Stimulated activated CD4-positive, alpha-beta T cell treated with anti-CD3 and anti-CD28 coated beads, Interleukin-1b, Interleukin-23, amount 100 ng/mL, for 4 hours (primary cell): ENCODE measurements around the gene CFAP74.

ENCODE experiments used
- DNase-seq, 2 donors: peaks; one replicate each; pipeline ENCODE4 v3.0.0-alpha.2; 2020; ENCODE audit warnings: low read depth in 2 of 2

Gene CFAP74

DNA sequence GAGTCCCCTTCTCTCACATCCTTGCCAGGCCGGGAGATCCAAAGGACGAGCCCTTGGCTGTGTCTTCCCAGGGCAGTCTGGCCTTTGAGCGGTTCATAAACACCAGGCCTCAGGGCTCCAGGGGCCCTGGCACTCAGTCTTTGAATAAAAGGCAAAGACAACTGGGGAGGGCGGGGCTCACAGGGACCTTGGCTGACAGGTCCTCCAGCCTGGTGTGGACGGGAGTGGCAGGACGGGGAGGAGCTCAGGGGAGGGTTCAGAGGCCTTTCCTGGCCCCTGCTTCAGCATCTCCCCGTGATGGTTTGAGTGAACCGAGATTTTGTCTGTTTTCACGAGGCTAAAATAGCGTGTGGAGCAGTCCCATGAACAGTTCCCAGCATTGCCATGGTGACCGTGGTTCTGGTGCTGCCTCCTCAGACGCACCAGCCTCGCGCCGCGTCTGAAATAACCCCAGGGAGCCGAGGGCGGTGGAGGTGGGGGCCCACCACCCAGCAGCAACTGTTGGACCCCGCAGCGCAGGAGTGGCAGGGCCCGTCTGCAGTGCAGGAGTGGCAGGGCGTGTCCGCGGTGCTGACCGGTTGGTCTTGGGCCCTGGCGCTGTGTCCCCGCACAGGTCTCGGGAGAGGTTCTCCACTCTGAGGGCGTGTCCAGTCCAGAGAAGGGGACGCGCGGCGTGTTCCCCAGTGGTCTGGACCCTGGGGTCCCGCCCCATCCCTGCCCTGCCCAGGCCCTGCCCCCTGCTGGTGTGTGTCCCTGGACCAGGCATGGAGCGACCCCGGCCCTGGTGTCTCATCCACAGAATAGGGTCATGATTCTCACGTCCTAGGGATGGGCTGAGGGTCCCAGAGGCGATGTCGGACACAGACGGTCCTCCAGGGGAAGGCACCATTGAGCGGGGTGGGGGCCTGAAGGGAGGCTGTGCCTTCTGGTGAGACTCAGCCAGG, 39.5 kb upstream of the CFAP74 start:
- no peak for DNase-seq

DNA sequence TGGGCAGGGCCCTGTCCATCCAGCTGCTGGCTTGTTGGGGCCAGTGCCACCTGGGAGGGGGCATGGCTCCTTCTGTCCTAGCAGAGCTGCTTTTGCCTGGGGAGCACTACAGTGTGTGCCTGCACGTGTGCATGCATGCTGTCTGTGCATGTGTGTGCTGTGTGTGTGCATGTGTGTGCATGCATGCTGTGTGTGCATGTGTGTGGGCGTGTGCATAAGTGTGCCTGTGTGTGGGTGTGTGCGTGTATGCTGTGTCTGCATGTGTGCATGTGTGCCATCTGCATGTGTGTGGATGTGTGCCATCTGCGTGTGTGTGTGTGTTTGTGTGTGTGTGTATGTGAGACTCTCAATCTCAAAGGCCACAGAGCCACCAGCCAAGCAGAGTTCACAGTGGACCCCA, 38.3 kb upstream of the CFAP74 start:
- DNase-seq = no peak

DNA sequence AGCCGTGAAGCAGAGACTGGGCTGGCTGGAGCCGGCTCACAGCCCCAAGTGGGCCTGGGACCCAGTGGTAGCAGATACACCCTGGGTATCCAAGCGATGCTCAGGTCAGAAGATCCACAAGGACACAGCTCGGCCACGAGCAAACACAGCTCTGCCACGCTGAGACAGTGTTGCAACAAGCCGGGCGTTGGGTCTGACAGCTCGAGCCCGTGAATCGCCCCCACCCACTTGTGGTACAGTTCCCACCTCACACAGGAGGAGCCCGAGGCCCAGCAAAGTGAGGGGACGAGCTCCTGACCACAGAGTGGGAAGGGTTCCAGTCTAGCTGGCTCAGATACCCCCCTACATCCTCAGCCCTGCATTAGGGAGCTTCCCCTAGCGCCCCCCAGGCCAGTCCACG, 37.7 kb upstream of the CFAP74 start:
- DNase-seq = no peak

DNA sequence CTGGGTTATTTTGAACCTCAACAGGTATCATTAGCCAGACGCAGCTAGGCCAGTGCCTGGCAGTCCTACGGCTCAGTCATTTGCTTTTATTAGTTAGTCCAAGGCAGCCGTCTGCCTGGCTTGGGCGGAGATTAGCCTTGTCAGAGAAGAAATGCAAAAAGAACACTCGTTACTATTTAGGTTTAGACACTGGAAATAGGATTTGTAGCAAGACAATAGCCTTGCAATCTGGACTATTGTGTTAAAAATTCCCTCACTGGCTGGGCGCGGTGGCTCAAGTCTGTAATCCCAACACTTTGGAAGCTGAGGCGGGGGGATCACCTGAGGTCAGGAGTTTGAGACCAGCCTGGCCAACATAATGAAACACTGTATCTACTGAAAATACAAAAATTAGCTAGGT, 35.7 kb upstream of the CFAP74 start:
- no peak for DNase-seq

DNA sequence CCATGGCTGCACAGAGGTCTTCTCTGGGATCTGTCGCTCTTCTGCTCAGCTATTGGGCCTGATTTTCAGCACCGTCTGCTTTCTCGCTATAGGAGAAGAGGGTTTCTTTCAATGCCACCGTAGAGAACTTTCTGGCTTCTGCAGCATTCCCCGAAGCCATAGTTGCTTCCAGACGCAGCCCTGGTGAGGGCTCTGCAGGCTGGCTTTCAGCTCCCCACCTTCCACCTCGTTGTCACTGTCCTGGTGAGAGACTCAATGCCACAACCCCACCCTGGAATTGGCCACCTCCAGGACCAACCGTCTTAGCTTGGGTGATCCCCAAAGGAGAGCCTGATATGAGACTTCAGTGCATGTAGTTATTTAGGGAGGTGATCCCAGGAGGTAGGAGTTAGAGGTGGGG, 34.6 kb upstream of the CFAP74 start:
- DNase-seq = no peak

DNA sequence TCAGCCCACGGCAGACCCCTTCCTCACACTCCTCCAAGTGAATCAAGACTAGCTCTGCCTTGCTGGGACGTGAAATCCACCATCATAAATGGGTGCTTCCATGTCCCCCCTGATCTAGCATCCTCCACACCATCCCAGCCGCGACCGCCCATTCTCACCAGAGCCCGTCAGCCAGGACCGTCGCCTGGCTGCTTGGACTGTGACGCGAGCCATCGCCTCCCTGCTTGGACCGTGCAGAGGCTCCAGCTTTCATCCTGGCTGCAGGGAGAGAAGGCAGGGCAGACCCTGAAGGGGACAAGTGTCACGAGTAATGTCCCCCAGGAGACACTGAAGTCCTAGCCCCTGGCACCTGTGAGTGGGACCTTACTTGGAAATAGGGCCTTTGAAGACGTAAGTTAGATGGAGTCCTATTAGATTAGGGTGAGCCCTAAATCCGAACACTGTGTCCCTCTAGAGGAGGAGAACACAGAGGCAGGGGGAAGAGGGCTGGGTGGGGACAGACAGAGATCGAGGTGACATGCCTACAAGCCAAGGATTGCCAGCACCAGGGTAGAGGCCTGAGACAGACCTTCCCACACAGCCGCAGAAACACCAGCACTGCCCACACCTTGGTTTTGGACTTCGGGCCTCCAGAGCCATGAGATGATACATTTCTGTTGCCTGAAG, 33.9 kb upstream of the CFAP74 start:
- DNase-seq = no peak

DNA sequence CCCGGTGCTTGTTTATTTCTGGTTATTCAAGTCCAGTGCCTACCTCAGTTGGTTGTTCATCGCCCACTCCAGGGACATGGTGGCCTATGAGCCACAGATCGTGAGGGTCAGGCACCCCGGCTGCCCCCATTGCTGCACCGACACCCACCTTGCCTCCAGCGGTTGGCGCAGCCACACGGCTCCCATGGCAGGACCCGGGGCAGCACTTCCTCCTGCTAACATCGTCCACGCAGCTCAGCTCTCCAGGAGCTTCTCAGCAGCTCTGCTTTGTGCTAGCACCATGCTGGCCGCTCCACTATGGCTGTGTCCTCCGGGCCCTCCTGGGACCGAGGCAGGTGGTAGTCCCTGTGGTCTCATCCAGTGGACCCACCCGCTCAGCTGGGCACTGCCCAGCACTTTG, 32.7 kb upstream of the CFAP74 start:
- DNase-seq = no peak

DNA sequence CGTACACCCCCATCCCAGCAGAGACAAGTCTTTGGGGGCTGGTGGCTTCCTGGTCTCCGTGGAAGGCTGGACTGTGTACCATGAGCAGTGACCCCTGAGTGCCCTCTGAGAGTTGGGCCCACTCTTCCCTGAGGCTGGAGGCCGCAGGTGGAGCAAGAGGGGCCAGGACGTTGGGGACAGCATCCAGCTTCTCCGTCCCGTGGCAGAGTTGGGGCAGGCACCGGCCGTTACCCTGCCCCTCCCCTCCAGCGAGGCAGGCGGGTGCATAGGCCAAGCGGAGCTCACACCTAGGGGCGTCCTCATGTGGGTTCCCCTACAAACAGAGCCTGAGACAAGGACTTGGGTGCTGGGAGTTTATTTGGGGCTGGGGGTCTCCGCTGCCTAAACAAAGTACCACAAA, 29.6 kb upstream of the CFAP74 start:
- no peak for DNase-seq

DNA sequence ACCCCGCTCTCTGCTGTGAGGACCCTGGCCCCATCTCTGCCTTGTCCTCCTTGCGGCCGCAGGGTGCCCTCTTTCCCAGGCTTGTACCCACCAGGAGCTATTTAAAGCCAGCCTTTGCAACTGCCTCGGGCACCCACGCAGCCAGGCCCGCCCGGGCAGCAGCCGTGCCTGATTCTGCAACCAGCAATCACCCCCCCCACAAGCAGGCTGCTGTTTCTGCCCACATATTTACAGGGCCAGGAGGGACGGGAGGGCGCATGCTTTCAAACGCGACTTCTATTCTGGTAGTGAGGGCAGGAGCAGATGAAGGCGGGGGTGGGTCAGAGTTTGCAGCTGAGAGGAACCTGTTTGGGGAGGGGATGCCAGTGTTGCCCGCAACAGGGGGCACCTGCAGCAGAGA, 29.2 kb upstream of the CFAP74 start:
- no peak for DNase-seq

DNA sequence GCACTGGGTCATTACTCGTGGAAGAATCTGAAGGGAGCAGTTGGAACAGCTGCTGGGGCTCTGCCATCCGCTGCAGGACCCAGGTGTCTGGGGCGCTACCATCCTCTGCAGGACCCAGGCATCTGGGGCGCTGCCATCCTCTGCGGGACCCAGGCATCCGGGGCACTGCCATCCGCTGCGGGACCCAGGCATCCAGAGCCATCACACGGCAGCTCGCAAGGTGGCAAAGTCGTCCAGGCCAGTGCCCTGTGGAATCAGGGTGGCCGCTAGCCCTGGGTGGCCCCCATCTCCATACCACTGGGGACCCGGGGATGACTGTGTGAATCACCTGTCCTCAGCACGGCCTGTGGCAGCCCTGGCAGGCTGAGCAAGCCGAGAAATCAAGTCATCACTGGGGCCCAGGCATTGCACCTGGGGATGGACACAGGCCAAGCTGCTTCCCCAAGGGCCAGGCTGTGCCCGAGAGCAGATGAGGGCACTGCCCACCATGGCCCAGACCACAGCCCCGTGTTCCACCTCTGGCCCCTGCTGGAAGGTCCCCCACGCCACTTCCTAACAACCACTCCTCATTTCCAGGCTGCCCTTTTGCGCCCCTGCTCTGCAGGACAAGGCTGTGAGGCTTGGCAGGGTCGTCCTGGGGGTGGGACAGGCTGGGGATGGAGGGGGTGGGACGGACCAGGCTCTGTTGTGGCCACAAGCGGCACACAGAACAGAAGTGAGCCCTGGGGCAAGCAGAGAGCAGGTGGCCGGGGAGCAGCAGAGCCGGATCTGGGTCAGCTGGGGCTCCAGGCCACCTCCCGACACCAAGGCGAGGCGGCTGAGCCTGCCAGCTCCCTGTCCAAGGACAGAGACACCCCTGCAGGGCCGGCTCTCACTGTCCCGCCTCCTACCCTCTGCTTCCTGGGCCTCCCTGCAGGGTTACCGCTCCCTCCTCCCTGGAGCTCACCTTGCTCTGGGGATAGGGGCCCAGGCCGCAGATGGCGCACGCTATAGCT, 28.3 kb upstream of the CFAP74 start:
- DNase-seq = no peak

DNA sequence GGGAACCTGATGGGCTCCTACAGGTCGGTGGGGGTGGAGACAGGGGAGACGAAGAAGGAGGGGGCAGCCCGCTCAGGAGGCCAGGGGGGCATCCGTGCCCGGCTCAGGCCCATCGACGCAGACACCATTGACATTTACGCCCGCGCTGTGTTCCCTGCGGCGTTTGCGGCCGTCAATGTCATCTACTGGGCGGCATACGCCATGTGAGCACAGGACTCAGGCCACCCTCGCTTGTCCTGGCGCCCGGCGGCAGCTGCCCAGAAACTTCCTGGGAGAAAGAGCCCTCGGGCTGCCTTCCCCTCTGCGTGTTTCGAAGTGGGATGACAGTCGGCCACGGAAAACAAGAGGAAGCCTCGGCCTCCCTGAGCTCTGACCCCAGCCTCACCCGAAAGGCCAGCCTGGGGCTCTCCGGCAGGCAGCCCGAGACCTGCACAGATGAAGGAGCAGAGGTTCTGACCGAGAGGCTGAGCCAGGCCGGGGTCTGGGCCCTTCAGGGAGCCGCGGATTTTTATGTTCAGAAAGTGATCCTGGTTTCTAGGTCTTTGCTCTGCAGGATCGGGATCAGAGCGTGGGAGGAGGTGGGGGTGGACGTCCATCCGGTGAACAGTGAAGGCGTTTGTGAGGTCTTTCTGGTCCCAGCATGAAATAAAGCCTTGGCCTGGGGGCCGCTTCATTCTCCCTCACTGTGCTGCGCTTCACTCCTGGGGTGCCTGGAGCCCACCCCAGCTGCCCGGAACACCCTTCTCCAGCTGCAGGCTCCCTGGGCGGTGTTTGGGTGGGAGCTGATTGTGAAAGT, 26.7 kb upstream of the CFAP74 start:
- no peak for DNase-seq

DNA sequence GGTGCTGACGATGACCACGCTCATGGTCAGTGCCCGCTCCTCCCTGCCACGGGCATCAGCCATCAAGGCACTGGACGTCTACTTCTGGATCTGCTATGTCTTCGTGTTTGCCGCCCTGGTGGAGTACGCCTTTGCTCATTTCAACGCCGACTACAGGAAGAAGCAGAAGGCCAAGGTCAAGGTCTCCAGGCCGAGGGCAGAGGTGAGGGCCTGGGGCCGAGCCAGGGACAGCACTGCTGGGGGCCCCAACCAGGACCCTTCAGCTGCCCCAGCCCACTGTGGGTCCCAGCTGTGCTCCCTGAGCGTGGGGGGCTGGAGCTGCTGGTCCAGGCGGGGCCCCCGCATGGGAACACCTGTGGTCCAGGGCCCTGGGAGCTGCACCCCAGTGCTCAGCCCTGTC, 26.0 kb upstream of the CFAP74 start:
- no peak for DNase-seq

DNA sequence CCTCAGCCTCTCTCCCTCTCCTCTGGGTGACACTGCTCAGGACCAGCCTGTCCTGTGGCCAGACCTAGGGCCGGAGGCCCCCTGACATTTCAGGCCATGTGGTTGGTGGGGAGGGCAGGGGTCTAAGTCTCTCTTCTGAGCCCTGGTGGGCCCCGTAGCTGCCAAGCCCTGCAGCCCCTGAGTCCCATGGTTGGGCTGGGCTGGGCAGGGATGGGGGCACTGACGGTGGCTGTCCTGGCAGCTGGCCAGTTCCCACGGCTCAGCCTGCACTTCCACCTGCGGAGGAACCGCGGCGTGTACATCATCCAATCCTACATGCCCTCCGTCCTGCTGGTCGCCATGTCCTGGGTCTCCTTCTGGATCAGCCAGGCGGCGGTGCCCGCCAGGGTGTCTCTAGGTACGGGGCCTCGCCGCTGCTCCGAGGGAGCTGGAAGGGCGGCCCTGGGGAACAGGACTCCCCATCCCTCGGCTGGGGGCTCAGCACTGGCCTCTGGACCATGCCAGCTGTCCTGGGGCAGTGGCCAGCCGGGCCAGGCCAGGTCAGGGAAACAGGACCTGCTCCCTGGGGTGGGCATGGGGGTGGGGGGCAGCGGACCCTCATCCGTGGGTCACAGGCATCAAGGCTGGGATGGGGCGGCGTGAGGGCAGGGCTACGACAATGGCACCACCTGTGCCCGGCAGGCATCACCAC, 25.4 kb upstream of the CFAP74 start:
- no peak for DNase-seq

DNA sequence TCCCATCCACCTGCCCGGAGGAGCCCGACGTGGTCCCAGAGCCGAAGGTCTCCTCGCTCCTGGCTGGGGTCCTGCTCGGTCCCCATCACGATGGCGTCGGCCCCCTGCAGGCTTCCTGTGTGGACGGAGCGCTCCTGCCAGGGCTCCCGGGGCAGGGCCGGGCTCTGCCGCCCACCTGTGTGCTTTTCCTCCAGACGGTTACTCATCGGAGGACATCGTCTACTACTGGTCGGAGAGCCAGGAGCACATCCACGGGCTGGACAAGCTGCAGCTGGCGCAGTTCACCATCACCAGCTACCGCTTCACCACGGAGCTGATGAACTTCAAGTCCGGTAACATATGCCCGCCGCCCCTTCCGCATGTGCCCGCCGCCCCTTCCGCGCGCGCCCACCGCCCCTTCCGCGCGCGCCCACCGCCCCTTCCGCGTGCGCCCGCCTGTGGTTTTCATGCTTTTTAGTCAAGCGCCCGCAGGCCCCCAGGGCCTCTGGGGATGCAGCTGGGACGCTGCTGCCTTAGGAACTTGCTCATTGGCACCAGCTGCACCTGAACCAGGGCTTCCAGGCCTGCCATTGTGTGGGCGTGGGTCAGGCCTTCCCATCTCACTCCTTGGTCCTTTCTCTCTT, 24.5 kb upstream of the CFAP74 start:
- no peak for DNase-seq

DNA sequence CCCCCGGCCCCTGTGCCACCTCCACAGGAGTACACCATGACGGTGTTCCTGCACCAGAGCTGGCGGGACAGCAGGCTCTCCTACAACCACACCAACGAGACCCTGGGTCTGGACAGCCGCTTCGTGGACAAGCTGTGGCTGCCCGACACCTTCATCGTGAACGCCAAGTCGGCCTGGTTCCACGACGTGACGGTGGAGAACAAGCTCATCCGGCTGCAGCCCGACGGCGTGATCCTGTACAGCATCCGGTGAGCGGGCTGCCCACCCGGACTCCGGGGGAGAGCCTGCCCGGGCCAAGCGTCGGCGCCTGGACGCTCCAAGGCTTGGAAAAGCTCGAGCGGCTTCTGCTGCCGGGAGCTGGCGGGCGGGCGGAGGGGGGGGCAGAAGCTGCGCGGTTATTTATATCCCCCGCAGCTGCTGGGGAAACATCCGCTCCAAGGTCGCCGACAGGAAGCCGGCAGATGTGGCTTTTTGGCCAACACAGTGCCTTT, 21.9 kb upstream of the CFAP74 start:
- DNase-seq = no peak

DNA sequence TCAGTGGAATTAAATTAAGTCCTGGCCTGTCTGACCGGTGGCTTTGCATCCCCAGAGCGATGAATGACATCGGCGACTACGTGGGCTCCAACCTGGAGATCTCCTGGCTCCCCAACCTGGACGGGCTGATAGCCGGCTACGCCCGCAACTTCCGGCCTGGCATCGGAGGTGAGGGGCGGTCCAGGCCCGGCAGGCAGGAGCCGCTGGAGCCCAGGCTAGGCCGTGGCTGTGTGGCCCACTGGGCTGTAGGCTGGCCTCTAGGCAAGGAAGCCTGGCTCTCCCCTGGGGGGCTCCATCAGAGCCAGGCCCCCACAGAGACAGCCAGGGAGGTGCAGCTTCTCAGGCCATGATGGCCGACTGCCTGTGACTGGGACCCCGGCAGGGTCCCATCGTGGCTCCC, 21.3 kb upstream of the CFAP74 start:
- no peak for DNase-seq

DNA sequence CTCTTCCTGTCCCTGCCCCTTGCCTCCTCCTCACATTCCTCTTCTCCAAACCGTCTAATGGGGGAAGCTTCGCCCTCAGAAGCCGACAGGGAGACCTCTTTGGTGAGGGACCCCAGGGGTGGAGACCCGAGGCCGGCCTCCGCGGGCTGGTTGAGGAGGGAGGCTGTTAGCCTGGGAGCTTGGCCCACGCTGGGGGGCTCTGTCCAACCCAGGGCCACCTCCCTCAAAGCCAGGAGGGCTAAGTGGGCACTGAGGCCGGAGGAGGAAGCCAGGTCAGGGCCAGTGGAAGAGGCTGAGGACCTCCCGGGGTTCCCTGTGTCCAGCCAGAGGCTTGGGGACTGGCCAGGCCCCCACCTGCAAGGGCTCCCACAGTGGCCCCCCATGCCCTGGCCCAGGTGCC, 20.9 kb upstream of the CFAP74 start:
- no peak for DNase-seq

DNA sequence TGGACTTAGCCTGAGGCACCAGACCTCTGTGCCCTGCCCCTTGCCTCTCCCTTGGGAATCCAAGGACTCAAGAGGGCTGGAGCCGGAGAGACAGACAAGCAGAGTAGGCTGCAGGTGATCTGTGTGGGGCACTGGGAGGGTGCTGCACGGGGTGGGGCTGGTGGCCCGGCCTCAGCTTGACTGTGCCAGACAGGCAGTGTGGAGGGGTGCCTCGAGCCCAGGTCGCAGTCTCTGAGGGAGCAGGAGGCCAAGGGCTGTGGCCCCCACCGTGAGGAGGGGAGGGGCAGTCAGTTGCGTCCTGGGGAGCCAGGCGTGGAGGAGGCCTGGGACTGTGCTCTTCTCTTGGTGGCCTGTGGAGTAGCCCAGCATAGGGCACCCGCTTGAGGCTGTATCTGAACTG, 19.6 kb upstream of the CFAP74 start:
- DNase-seq = no peak

DNA sequence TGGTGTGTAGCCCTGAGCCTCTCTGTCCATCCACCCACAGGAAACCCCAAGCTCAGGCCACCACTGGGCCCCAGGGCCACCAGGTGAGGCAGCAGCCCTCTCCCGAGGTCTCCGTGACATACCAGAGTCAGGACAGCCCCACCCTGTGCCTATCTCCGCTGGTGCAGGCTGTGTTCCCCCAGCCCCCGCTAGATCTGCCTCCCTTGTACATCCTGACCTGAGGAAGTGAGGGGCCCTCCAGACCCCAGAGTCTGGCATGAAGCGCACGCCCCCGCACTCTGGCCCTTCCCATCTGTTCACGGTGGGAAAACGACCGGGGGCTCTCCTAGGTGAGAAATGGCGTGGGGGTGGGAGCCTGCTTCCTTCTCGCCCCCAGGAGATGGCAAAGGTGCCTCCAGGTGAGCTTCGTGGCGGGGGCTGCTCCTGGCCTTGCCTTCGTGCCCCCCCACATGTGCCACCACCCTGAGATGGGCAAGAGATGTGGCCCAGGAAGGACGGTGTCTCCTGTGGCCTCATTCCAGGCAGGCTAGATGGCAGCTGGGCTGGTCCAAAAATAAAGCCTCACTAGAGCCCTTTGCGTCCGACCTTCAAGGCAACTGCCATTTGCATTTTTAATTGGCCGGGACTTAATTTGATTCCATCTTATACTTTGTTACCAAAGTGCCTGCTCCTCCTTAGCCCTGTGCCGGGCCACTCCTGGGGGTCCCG, 18.6 kb upstream of the CFAP74 start:
- no peak for DNase-seq
